ENCODE measurements around the gene SELENOM. TPM values are rescaled to one million over a fixed set of nuclear protein-coding genes. Genes with fewer than 3 reads are reported as not detected.

SELENOM gene
- total and polyA plus RNA-seq, 2 of the 8 experiments (the other 6 are each of a cell fraction or from before 2014, with no cell fraction given): 22.7 to 40.0 TPM

- Histone ChIP-seq H3K27me3 (replicated peaks in 1 of 4; ENCODE audit: control insufficient read depth in 3 of 4, extremely low read depth in 1 of 4, insufficient read depth in 3 of 4, low read length in 3 of 4) (peaks cover 10 to 23% (median 22%) of the 10 kb centered on the region in 4 experiments), H3K14ac (ENCODE audit: insufficient read length) (no peak overlapping the region), H3K79me1 (ENCODE audit: low read depth, low read length) (no peaks in the 10 kb centered on the region; the same call in 1 of the 2 replicates), H3K79me2 (ENCODE audit: control insufficient read depth in 1 of 2, insufficient read depth in 2 of 2, low read length in 2 of 2) (no peaks in the 10 kb centered on the region), H2BK5ac (ENCODE audit: low read depth, low read length) (peak overlapping the region; percentile 52; the same call in 1 of the 2 replicates), H3K4me2 (ENCODE audit: insufficient read depth in 1 of 2, low read depth in 2 of 2, low read length in 2 of 2) (peak overlapping the region; percentile 84 to 90), H2AFZ (ENCODE audit: low read length) (peak overlapping the region; percentile 25; the same call in 1 of the 2 replicates), H4K8ac (ENCODE audit: extremely low read depth, insufficient read depth, low read length) (peak overlapping the region; percentile 91), H3K4me3 (ENCODE audit: extremely low read depth in 1 of 4, insufficient read depth in 2 of 4, low read depth in 3 of 4, low read length in 4 of 4) (peak overlapping the region; percentile 49 to 77 (median 68)), H4K5ac (ENCODE audit: insufficient read length, low read depth, low read length) (no peak overlapping the region), H2AK5ac (ENCODE audit: low read depth, low read length) (no peak overlapping the region), H2BK20ac (ENCODE audit: low read length) (no peak overlapping the region), H4K91ac (replicated peaks; ENCODE audit: insufficient read length, low read length) (no peak overlapping the region), H3K23me2 (ENCODE audit: low read depth, low read length) (peaks cover 8% of the 10 kb centered on the region; the same call in 1 of the 2 replicates), H3K9ac (replicated peaks in 1 of 4; ENCODE audit: extremely low read depth in 1 of 4, low read depth in 3 of 4, low read length in 3 of 4) (peak overlapping the region; percentile 51 to 57 (median 53)), H3K27ac (ENCODE audit: low read depth, low read length) (no peak overlapping the region), H2BK15ac (ENCODE audit: low read length) (no peak overlapping the region), H2BK12ac (ENCODE audit: low read depth, low read length) (no peak overlapping the region), H3K18ac (ENCODE audit: extremely low read depth, low read length) (no peak overlapping the region; the same call in none of the 2 replicates), H4K20me1 (replicated peaks in 1 of 2; ENCODE audit: control insufficient read depth in 1 of 2, insufficient read depth in 2 of 2, low read length in 2 of 2) (peaks cover 0 to 8% of the 10 kb centered on the region in 2 experiments), H3K36me3 (ENCODE audit: control insufficient read depth in 2 of 4, insufficient read depth in 4 of 4, low read length in 3 of 4) (no peaks in the 10 kb centered on the region), H3K9me3 (ENCODE audit: insufficient read depth in 2 of 2, low read depth in 1 of 2, low read length in 1 of 2) (no peaks in the 10 kb centered on the region), H3K56ac (replicated peaks; ENCODE audit: insufficient read length, low read depth, low read length) (peak overlapping the region; percentile 6), H3K23ac (ENCODE audit: insufficient read length) (no peak overlapping the region), H3K4ac (replicated peaks; ENCODE audit: insufficient read length, low read depth, low read length) (peak overlapping the region; percentile 53), H2BK120ac (replicated peaks; ENCODE audit: low read depth, low read length) (peak overlapping the region; percentile 22), H3K4me1 (replicated peaks in 1 of 4; ENCODE audit: control insufficient read depth in 3 of 4, insufficient read depth in 4 of 4, low read length in 3 of 4) (peaks cover 0 to 15% (median 11%) of the 10 kb centered on the region in 4 experiments; a peak in 5 of 7 replicates)
- ChIA-PET POLR2A (ENCODE audit: partially characterized antibody) (interaction anchor here (0.9 to 3.1 kb wide), 6 partner anchors 13 to 53 kb away, joined by 3 to 16 read pairs (median 4); partner anchors contain the start of genes INPP5J, PLA2G3 and RNF185), CTCF (ENCODE audit: partially characterized antibody) (interaction anchor here (0.6 to 8.7 kb wide), 13 partner anchors 8 to 826 kb away, joined by 3 to 124 read pairs (median 5); partner anchors contain the start of genes PLA2G3 and SMTN)
- no peak for FAIRE-seq
- TF ChIP-seq RNF2 (IDR thresholded peaks at IDR 0.05; ENCODE audit: borderline replicate concordance, low read depth, low read length, missing control alignments, poor library complexity, severe bottlenecking): no peak
- no peak for TF ChIP-seq POLR2A (IDR thresholded peaks at IDR 0.05; ENCODE audit: control extremely low read depth in 1 of 2, low read depth in 2 of 2, low read length in 2 of 2)
- no peak for TF ChIP-seq CHD1 (IDR thresholded peaks at IDR 0.05; ENCODE audit: low read depth, low read length)
- no peak for TF ChIP-seq SP2 (IDR thresholded peaks at IDR 0.05; ENCODE audit: low read length)
- DNase-seq (ENCODE audit: low read depth in 1 of 2, low spot score in 2 of 2): no peak
- 52% methylated on average over 14 of the region's 14 CpGs; no CpG with 5 or more reads in 1 of the 2 experiments for WGBS, 2 experiments (ENCODE audit: extremely low coverage in 1 of 2, insufficient coverage in 1 of 2, insufficient read length in 1 of 2, insufficient replicate concordance in 2 of 2, low coverage in 1 of 2, low lambda C conversion rate in 2 of 2, missing lambda C conversion rate in 1 of 2)
Observed at GRCh38 chr22:31106731-31107177, 614 bp downstream of the SELENOM start.
